Epithelial cell of esophagus (primary cell): ENCODE data around the gene POLR3C.
"Not testable (repeated sequence)": the region's sequence is repeated elsewhere in the genome, so short reads cannot be mapped to it uniquely, and the experiment has no call there.

ENCODE experiments used
- DNase-seq: peaks from one replicate; pipeline ENCODE4 v3.0.0; 2010; ENCODE audit warnings: low read depth
- H3K4me3 ChIP-seq: 2 replicates; pipeline ENCODE4 v1.5.1; 2011; ENCODE audit warnings: mild to moderate bottlenecking, low read length, control low read depth
- CTCF ChIP-seq: IDR thresholded peaks from 2 replicates; pipeline ENCODE4 v1.5.1; 2011; ENCODE audit warnings: low read depth, mild to moderate bottlenecking, low read length, control low read depth, inconsistent platforms; ENCODE audit not compliant: insufficient read depth; ENCODE audit errors: missing control alignments

POLR3C gene

GRCh38 chr1:145804235-145805045 is 19.6 kb upstream of the POLR3C start:
- DNase-seq: no peak
- TF ChIP-seq CTCF: no peak
- no peak overlapping the region for H3K4me3 ChIP-seq

- H3K4me3 ChIP-seq: no peak overlapping the region
- DNase-seq: peak; percentile 31
- no peak for TF ChIP-seq CTCF
Observed at GRCh38 chr1:145805057-145805456, 18.9 kb upstream of the POLR3C start.

- no peak for TF ChIP-seq CTCF
- no peak overlapping the region for H3K4me3 ChIP-seq
- DNase-seq: no peak
Observed at GRCh38 chr1:145806408-145806807, 17.6 kb upstream of the POLR3C start.

- TF ChIP-seq CTCF: no peak
- no peak for DNase-seq
- H3K4me3 ChIP-seq: no peak overlapping the region
Observed at GRCh38 chr1:145806844-145807243, 17.2 kb upstream of the POLR3C start.

- H3K4me3 ChIP-seq, DNase-seq: not testable (repeated sequence)
Observed at GRCh38 chr1:145812977-145813810, 10.8 kb upstream of the POLR3C start.

- not testable (repeated sequence) for H3K4me3 ChIP-seq
- DNase-seq: peak; percentile 23
Observed at GRCh38 chr1:145818095-145818494, 5.9 kb upstream of the POLR3C start.

GRCh38 chr1:145822779-145823331 is 1.1 kb upstream of the POLR3C start:
- H3K4me3 ChIP-seq, DNase-seq: not testable (repeated sequence)

GRCh38 chr1:145824499-145824842 is 471 bp downstream of the POLR3C start:
- no peak for TF ChIP-seq CTCF
- no peak for DNase-seq
- peak overlapping the region; percentile 88 for H3K4me3 ChIP-seq
